NCI-H1930 (cell line): ENCODE results near the gene ALDH2.
"Not testable (repeated sequence)": the region's sequence is repeated elsewhere in the genome, so short reads cannot be mapped to it uniquely, and the experiment has no call there.

Experiments
- DNase-seq, 2 experiments: peaks; one replicate each; lab custom pipeline; 2025; lab: John Stamatoyannopoulos, UW

Gene ALDH2

GRCh38 chr12:111766608-111767361, at the start of gene ALDH2:
TSS of gene ALDH2 (plus strand) at chr12:111766933. CDS start at chr12:111766983, 50 bp downstream.
- DNase-seq: peak; percentile 67 to 78

- DNase-seq: not testable (repeated sequence)
These were observed 47.4 kb upstream of the ALDH2 start for GRCh38 chr12:111719316-111719715.

GRCh38 chr12:111720457-111720856, 46.3 kb upstream of the ALDH2 start:
- DNase-seq: no peak

- not testable (repeated sequence) for DNase-seq
These were observed 42.9 kb upstream of the ALDH2 start for GRCh38 chr12:111723646-111724360.

- no peak for DNase-seq
These were observed 37.9 kb upstream of the ALDH2 start for GRCh38 chr12:111728795-111729194.

- DNase-seq: no peak
These were observed 36.3 kb upstream of the ALDH2 start for GRCh38 chr12:111730420-111730819.

GRCh38 chr12:111732786-111733185, 33.9 kb upstream of the ALDH2 start:
- no peak for DNase-seq

- no peak for DNase-seq
These were observed 33.3 kb upstream of the ALDH2 start for GRCh38 chr12:111733340-111733915.

- not testable (repeated sequence) for DNase-seq
These were observed 27.2 kb upstream of the ALDH2 start for GRCh38 chr12:111739524-111739923.

- DNase-seq: no peak
These were observed 25.4 kb upstream of the ALDH2 start for GRCh38 chr12:111741235-111741812.

GRCh38 chr12:111745211-111745610, 21.5 kb upstream of the ALDH2 start:
- DNase-seq: no peak

- DNase-seq: no peak
These were observed 19.4 kb upstream of the ALDH2 start for GRCh38 chr12:111747333-111747732.

- DNase-seq: no peak
These were observed 18.5 kb upstream of the ALDH2 start for GRCh38 chr12:111748151-111748672.

- no peak for DNase-seq
These were observed 17.9 kb upstream of the ALDH2 start for GRCh38 chr12:111748867-111749266.

- no peak for DNase-seq
These were observed 17.3 kb upstream of the ALDH2 start for GRCh38 chr12:111749391-111749790.

- peak in 1 of 2 experiments; percentile 27 for DNase-seq
These were observed 13.4 kb upstream of the ALDH2 start for GRCh38 chr12:111753144-111753881.

- DNase-seq: no peak
These were observed 12.1 kb upstream of the ALDH2 start for GRCh38 chr12:111754671-111755070.

GRCh38 chr12:111756196-111756595, 10.5 kb upstream of the ALDH2 start:
- DNase-seq: no peak

GRCh38 chr12:111756681-111757080, 10.1 kb upstream of the ALDH2 start:
- no peak for DNase-seq

- DNase-seq: no peak
These were observed 9.2 kb upstream of the ALDH2 start for GRCh38 chr12:111757361-111758119.

GRCh38 chr12:111758120-111758561, 8.6 kb upstream of the ALDH2 start:
- no peak for DNase-seq
